Testis (tissue), 2 donors: ENCODE measurements around the gene TLE1.

ENCODE experiments used
- CTCF ChIP-seq, 3 experiments: fragments of 450-650 bp in 2 of 3; fragments of 200-600 bp in 1 of 3; sonication (generic) in 1 of 3; IDR thresholded peaks; one replicate each; pipeline ENCODE4 v1.5.1; 2016 to 2019; ENCODE audit warnings: antibody characterized with exemption in 3 of 3, mild to moderate bottlenecking in 2 of 3, moderate library complexity in 1 of 3
- POLR2A ChIP-seq: fragments of 450-650 bp; IDR thresholded peaks from one replicate; pipeline ENCODE4 v1.6.1; 2017; ENCODE audit warnings: antibody characterized with exemption, mild to moderate bottlenecking, moderate library complexity

GRCh38 chr9:81689343-81690175, at the start of gene TLE1:
- TF ChIP-seq CTCF (IDR thresholded peaks at IDR 0.05) (no peak), POLR2A (no peak)
